NCI-H69 (cell line): ENCODE measurements around the gene TRA2A.
"Not testable (repeated sequence)": the region's sequence is repeated elsewhere in the genome, so short reads cannot be mapped to it uniquely, and the experiment has no call there.

Experiments
- DNase-seq: peaks from one replicate; lab custom pipeline; 2025; lab: John Stamatoyannopoulos, UW

TRA2A gene

DNA sequence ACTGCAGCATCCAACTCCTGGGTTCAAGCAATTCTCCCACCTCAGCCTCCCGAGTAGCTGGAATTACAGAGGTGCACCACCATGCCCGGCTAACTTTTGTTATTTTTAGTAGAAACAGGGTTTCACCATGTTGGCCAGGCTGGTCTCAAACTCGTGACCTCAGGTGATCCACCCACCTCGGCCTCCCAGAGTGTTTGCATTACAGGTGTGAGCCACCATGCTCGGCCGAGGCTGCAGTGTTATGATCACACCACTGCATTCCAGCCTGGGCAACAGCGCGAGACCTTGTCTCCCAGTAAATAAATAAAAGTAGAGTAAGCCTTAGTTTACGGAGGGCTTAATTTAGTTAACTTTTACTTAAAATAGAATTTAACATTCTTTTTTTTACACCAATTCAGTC, 37.8 kb downstream of the TRA2A start:
- no peak for DNase-seq

- DNase-seq = peak; percentile 35
Observed at GRCh38 chr7:23491502-23491901, 40.3 kb downstream of the TRA2A start.

DNA sequence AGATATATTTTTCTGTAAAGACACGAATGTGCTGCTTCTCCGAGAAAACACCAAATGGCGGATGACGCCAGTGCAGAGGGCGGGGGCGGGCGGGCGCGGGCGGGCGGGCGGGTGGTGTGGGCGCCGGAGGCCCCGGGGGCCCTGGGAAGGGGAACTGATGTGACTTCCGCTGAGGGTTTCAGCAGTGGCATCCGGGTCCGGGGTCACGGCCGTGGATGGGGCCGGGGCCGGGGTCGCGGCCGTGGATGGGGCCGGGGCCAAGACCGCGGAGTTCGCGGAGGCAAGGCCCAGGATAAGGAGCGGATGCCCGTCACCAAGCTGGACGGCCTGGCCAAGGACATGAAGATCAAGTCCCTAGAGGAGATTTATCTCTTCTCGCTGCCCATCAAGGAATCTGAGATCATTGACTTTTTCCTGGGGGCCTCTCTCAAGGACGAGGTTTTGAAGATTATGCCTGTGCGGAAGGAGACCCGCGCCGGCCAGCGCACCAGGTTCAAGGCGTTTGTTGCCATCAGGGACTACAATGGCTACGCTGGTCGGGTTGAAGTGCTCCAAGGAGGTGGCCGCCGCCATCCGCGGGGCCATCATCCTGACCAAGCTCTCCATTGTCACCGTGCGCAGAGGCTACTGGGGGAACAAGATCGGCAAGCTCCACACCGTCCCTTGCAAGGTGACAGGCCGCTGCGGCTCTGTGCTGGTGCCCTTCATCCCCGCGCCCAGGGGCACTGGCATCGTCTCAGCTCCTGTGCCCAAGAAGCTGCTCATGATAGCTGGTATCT, 41.2 kb downstream of the TRA2A start:
- peak; percentile 74 for DNase-seq

GRCh38 chr7:23488714-23489113, 43.1 kb downstream of the TRA2A start:
- DNase-seq = not testable (repeated sequence)

DNA sequence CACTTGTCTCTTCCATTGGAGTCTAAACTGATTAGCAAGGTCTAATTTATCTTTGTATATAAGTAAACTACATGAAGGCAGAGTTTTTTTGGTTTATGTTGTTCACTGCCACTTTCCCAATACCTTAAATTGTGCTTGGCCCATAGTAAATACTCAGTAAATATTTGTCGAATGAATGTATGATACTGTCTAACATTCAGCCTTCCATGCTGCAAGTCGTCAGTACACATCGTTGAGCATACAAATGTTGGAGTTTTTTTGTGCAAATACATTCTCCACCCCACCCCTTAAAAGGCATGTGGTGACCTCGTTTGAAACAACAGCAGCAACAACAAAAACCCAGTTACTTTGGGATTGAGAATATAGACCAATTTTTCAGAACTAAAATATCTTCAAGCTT, 44.1 kb downstream of the TRA2A start:
- no peak for DNase-seq

- DNase-seq = no peak
Observed at GRCh38 chr7:23486002-23486773, 45.6 kb downstream of the TRA2A start.

DNA sequence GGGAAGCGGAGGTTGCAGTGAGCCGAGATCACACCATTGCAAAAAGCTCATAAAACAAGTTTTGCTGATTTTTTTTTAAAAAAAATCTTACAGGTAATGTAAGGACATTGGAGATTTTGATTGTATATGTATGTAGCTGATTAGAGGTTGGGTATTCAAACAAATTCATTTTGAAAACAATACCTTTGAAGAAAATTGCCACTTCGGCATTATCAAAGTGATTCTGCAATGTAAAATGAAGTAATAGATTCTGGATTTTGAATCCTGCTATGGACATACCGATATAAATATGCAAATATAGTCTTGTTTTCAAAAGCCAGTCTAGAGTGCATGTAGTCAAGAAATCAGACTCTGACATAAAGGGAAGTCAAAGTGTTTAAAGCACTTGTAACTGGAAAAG, 49.1 kb downstream of the TRA2A start:
- no peak for DNase-seq

- no peak for DNase-seq
Observed at GRCh38 chr7:23477962-23478866, 53.6 kb downstream of the TRA2A start.

- no peak for DNase-seq
Observed at GRCh38 chr7:23477157-23477499, 54.7 kb downstream of the TRA2A start.

DNA sequence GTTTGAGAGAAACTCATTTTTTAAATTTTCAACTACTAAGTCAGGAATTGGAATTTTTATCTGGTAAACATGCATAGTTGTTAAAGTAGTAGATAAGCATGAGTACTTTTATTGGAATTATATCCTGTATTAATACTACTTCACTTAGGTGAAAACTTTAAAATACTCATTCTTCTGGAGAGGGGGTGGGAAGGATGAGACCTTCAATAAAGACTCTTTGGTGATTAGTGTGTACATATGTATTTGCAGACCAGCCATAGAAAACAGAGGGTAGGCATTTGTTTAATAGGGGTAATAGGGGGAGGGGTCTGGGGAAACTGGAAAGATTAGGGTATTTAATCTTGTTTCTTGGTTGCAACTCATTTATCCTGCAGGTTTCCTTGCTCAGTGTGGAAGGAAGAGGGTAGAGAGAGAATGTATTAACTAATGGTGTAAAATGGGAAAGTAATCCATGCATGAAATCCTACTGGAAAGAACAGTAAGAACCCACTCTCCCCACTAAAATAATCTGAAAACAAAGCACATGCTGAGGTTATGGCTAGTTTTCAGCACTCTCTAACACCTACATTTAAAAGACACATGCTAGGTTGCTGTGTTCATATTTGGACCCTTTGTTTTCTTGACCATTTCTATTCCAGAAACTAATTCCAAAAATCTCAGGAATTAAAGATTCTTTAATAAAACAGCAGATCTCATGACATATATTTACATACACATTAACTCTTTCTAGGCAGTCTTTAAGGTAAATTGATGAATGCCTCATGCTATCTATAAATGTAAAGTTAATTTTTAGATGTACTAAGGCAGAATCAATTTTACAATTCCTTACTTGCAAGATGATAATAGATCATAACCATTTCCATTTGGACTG, 55.3 kb downstream of the TRA2A start:
- peak; percentile 68 for DNase-seq

DNA sequence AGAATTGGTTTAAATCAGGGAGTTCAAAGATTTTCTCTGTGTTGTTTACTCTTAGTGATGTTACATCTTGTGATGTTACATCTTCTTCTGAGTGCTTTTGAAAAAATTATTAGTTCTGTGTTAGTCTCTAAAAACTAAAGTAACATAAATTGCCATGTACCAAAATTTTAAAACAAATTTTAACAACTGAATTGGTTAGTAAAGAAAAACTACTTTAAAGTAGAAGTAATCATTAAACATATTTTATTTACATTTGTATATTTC, 56.3 kb downstream of the TRA2A start:
- DNase-seq = peak; percentile 9

- DNase-seq = peak; percentile 89
Observed at GRCh38 chr7:23474829-23475575, 56.8 kb downstream of the TRA2A start.

DNA sequence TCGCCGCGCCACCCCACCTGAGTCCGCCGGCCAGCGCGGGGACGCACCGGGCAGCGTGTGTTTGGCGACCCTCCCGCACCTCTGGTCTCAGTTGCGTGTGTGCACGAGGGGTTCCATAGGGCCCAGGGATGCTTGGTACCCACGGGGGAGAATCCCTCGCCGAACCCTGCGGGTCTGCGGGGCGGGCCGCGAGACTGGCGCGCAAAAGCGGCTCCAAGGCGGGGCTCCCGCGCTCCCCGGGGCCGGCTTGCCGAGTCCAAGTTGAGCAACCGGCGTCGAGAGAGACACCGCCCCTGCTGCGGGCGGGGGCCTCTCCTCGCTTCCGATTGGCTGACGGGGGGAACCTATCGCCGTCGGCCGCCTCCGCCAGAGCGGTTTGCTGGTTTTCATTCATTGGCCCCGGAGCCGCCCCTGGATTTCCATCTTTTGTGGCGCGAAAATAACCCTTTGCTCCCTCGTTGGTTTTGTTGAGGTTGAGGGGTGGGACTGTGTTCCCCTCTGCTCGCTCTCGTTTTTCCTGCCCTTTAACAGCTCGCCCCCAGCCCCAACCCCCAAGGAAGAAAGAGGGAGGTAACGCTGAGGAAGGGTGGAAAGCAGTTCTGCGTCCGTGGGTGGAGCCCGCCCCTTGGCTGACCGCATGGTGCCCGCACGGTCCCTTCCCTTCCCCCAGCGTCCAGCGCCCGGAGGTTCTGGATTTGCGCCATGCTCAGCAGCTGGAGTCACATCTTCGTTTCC, 57.5 kb downstream of the TRA2A start:
- DNase-seq = peak; percentile 100

DNA sequence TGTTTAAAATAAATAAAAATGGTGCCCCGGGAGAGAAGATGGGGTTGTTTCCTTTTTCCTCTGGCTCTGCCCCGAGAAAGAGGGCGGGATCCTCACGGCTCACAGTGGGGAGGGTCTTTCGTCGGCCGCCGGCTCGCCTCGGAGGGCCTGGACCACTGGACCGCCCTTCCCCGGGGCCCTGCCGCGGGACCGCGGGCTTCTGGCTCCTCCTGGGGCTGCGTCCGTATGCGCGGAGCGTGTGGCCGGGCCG, 58.0 kb downstream of the TRA2A start:
- peak; percentile 90 for DNase-seq

DNA sequence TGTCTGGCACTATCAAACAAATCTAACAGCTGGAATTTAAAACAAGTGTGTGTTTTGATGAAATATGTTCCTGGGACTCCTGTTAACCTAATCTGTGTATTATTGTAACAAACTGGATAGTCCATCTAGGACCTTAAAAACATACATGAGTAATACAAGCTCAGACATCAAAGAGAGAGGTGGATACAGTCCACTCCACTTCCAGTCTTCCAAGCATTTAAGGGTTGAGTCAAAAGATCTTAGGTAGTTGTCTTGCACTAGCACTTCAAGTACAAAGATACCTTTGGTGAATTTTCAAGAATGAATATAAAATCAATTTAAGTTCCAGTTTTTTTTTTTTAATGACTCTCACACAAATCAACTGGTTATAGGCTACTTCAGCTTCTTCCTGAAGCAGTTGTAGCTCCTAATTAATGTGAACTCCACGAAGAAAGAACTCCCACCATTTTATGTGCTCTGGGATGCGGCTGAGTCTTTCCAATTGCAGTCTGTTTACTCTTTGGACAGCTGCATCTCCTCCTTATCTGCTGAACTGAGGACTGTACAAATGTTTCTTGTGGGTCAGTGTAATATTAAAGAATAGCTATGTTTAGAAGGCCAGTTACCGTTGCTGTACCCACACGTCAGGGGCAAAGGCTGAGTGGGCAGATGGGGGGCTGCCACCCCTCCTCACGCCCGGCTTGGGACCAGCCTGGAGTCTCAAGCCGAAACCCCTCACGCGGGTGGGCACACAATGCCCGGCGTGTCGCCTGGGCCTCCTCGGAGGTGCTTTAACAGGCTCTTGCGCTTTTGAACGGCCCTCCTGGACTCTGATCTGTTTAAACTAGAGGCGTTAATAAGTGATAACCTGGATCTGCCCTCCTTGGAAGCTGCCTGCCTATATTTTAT, 58.6 kb downstream of the TRA2A start:
- DNase-seq = peak; percentile 80

DNA sequence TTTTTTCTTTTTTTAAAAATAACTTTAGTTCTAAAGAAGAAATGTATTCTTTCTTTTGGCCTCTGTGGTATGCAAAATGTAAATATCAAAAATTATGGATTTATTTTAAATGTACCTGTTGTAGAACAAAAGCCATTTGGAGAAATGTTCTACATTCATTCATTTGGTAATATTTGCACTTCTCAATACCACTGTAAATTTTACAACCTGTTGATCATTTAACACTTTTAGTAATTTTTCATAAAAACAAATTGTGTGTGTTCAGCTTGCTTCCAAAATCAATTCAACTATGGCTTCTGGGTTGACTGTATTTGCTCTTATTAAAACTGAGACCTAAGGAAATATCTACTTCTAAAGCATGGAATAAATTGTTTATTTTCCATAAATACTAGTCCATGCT, 59.2 kb downstream of the TRA2A start:
- DNase-seq = no peak

GRCh38 chr7:23472046-23472445, 59.7 kb downstream of the TRA2A start:
- peak; percentile 58 for DNase-seq

DNA sequence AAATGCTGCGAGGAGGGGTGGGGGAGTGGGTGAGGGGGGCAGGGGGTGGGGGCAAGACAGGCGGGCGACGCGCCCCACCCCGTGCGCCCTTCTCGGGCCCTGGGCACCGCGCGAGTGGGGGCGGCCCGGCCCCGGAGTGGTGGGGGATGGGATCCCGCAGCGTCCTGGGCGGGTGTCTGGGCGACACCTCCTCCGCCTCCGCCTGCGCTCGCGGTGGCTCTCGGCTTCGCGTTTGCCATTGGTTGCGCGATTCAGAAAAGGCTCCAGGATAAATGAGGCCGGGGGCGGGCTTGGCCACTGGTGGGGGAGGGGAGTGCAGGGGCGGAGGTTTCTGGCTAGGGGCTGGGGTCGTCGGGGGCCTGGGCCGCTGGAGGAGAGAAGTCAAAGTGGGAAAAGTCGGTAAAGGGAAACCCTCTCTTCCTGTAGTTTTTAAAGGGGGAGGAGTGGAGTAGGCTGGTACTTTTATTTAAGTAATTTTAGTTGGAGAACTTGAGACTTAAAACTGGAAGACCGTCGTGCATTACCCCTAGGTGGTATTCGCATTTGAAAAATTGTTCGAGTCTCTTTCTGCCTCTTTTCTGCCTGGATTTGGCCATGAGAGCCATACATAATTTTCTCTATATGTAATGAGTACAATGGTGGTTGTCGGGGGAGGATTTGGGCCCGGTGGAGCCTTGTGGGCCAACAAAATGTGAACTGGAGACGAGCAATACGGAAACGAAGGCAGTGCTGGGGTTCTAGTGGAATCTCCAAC, 60.5 kb downstream of the TRA2A start:
- peak; percentile 99 for DNase-seq
